Measurements from ENCODE around the gene ANKRD18B. TPM values are rescaled to one million over a fixed set of nuclear protein-coding genes. Genes with fewer than 3 reads are reported as not detected.

ANKRD18B gene
- total and polyA plus RNA-seq, 2 of the 8 experiments (the other 6 are each of a cell fraction or from before 2014, with no cell fraction given), result 1.6 to 13.8 TPM

- TF ChIP-seq ATF2 (IDR thresholded peaks at IDR 0.05; ENCODE audit: low read length) (no peak), POU5F1 (IDR thresholded peaks at IDR 0.05; ENCODE audit: low read depth, low read length) (no peak), ZNF274 (IDR thresholded peaks at IDR 0.05; ENCODE audit: borderline replicate concordance, extremely low read depth, low read length) (no peak), TBP (IDR thresholded peaks at IDR 0.05; ENCODE audit: low read depth, low read length) (no peak), CHD1 (IDR thresholded peaks at IDR 0.05; ENCODE audit: low read depth, low read length) (no peak), KDM1A (IDR thresholded peaks at IDR 0.05; ENCODE audit: borderline replicate concordance, low read length) (no peak), BACH1 (IDR thresholded peaks at IDR 0.05; ENCODE audit: low read length) (no peak), SIN3A (conservative IDR thresholded peaks at IDR 0.05 in 1 of 2, IDR thresholded peaks at IDR 0.05 in 1 of 2; ENCODE audit: low read depth in 1 of 2, low read length in 2 of 2) (no peak), FOSL1 (IDR thresholded peaks at IDR 0.05; ENCODE audit: insufficient read depth, low read depth, low read length) (no peak)
Measured at GRCh38 chr9:33506626-33507370, 17.3 kb upstream of the ANKRD18B start (continued).
